Neural progenitor cell (in vitro differentiated cells): ENCODE results near the gene RRAGD. TPM values are rescaled to one million over a fixed set of nuclear protein-coding genes. Genes with fewer than 3 reads are reported as not detected.

Source experiments
- DNase-seq: peaks from one replicate; pipeline ENCODE4 v3.0.0-alpha.2; 2016; ENCODE audit warnings: low spot score
- H2AFZ ChIP-seq: fragments of 200-600 bp; sonication (generic); replicated peaks from 2 replicates; pipeline ENCODE4 v1.6.1; 2016; ENCODE audit warnings: antibody characterized with exemption
- H3F3A ChIP-seq: fragments of 200-600 bp; sonication (generic); 2 replicates; pipeline ENCODE4 v1.6.1; 2016; ENCODE audit warnings: antibody characterized with exemption, low read depth
- H3K27ac ChIP-seq: fragments of 200-600 bp; sonication (generic); 2 replicates; pipeline ENCODE4 v1.5.1; 2016; ENCODE audit warnings: mild to moderate bottlenecking
- H3K27me3 ChIP-seq: fragments of 200-600 bp; sonication (generic); 2 replicates; pipeline ENCODE4 v1.6.1; 2016; ENCODE audit warnings: mild to moderate bottlenecking, moderate library complexity
- H3K36me3 ChIP-seq: fragments of 200-600 bp; sonication (generic); 2 replicates; pipeline ENCODE4 v1.5.1; 2016
- H3K4me1 ChIP-seq: fragments of 200-600 bp; sonication (generic); 2 replicates; pipeline ENCODE4 v1.6.1; 2016; ENCODE audit warnings: mixed run types
- H3K4me2 ChIP-seq: fragments of 200-600 bp; sonication (generic); 2 replicates; pipeline ENCODE4 v1.6.1; 2016
- H3K4me3 ChIP-seq: fragments of 200-600 bp; sonication (generic); 2 replicates; pipeline ENCODE4 v1.5.1; 2016
- H3K79me2 ChIP-seq: fragments of 200-600 bp; sonication (generic); 2 replicates; pipeline ENCODE4 v1.6.1; 2016; ENCODE audit warnings: low read depth
- H3K9ac ChIP-seq: fragments of 200-600 bp; sonication (generic); 2 replicates; pipeline ENCODE4 v1.6.1; 2016
- H3K9me3 ChIP-seq: fragments of 200-600 bp; sonication (generic); 2 replicates; pipeline ENCODE4 v1.5.1; 2016; ENCODE audit warnings: low read depth
- H4K20me1 ChIP-seq: fragments of 200-600 bp; sonication (generic); 2 replicates; pipeline ENCODE4 v1.6.1; 2016; ENCODE audit warnings: low read depth
- H3K27ac Mint-ChIP-seq: 3 replicates; pipeline ENCODE4 v1.8.0; 2021; ENCODE audit warnings: mixed read lengths
- H3K27me3 Mint-ChIP-seq: 2 replicates; pipeline ENCODE4 v1.8.0; 2022; ENCODE audit warnings: low read depth, mild to moderate bottlenecking, inconsistent platforms, moderate library complexity, mixed read lengths; ENCODE audit not compliant: insufficient read depth
- H3K36me3 Mint-ChIP-seq: 3 replicates; pipeline ENCODE4 v1.8.0; 2021; ENCODE audit warnings: mixed read lengths
- H3K4me1 Mint-ChIP-seq: 3 replicates; pipeline ENCODE4 v1.8.0; 2021; ENCODE audit warnings: mixed read lengths
- H3K4me3 Mint-ChIP-seq: 3 replicates; pipeline ENCODE4 v1.8.0; 2021; ENCODE audit warnings: mild to moderate bottlenecking, moderate library complexity, mixed read lengths
- H3K9me3 Mint-ChIP-seq: 3 replicates; pipeline ENCODE4 v1.8.0; 2020; ENCODE audit warnings: mixed read lengths
- CTCF ChIP-seq: fragments of 200-600 bp; sonication (generic); IDR thresholded peaks from 2 replicates; pipeline ENCODE4 v1.5.1; 2017; ENCODE audit warnings: antibody characterized with exemption, mild to moderate bottlenecking
- EZH2 ChIP-seq: fragments of 200-600 bp; sonication (generic); IDR thresholded peaks from 2 replicates; pipeline ENCODE4 v1.6.1; 2017; ENCODE audit warnings: antibody characterized with exemption, mild to moderate bottlenecking, moderate library complexity
- EZH2phosphoT487 ChIP-seq: fragments of 200-600 bp; sonication (generic); IDR thresholded peaks from 2 replicates; pipeline ENCODE4 v1.6.1; 2017; ENCODE audit warnings: antibody characterized with exemption
- total RNA-seq: library from RNA; depleted of rRNA; stranded (reverse); fragments of >200 nt; gene quantifications from 2 replicates; pipeline ENCODE4 v1.2.3, GENCODE V29; 2015; ENCODE audit warnings: low replicate concordance

The RRAGD gene
- total RNA-seq, 1 donor from 2014 or later = 20.7 TPM

- Histone ChIP-seq H3K9me3 (peaks cover 7% of the 10 kb centered on the region), H3F3A (peaks cover 7% of the 10 kb centered on the region), H2AFZ (no peak overlapping the region), H3K27ac (no peak overlapping the region), H3K27me3 (no peaks in the 10 kb centered on the region), H3K9ac (no peak overlapping the region), H3K4me3 (no peak overlapping the region), H3K4me1 (peaks cover 9% of the 10 kb centered on the region), H3K36me3 (peaks cover 1% of the 10 kb centered on the region), H3K79me2 (no peaks in the 10 kb centered on the region), H4K20me1 (no peaks in the 10 kb centered on the region), H3K4me2 (no peak overlapping the region)
- TF ChIP-seq EZH2phosphoT487 = no peak
- no peak for TF ChIP-seq EZH2
- no peak for TF ChIP-seq CTCF
- Mint-ChIP-seq H3K4me1 (peaks cover 2% of the 10 kb centered on the region), H3K27me3 (peaks cover 2% of the 10 kb centered on the region), H3K9me3 (peaks cover 21% of the 10 kb centered on the region), H3K4me3 (no peak overlapping the region), H3K36me3 (peaks cover 45% of the 10 kb centered on the region), H3K27ac (no peak overlapping the region)
- DNase-seq = no peak
Observed at GRCh38 chr6:89324304-89324703, 87.8 kb downstream of the RRAGD start.

GRCh38 chr6:89323511-89323971, 88.5 kb downstream of the RRAGD start:
- H3K9ac ChIP-seq = no peak overlapping the region
- Mint-ChIP-seq H3K4me3 (no peak overlapping the region), H3K36me3 (peaks cover 41% of the 10 kb centered on the region), H3K27me3 (peaks cover 2% of the 10 kb centered on the region), H3K27ac (no peak overlapping the region), H3K9me3 (peaks cover 23% of the 10 kb centered on the region), H3K4me1 (peaks cover 2% of the 10 kb centered on the region)
- no peak overlapping the region for H3K4me2 ChIP-seq
- peaks cover 7% of the 10 kb centered on the region for H3F3A ChIP-seq
- H3K9me3 ChIP-seq = peaks cover 7% of the 10 kb centered on the region
- no peak for DNase-seq
- H3K4me3 ChIP-seq = no peak overlapping the region
- H3K27me3 ChIP-seq = no peaks in the 10 kb centered on the region
- no peak overlapping the region for H2AFZ ChIP-seq
- no peaks in the 10 kb centered on the region for H4K20me1 ChIP-seq
- H3K4me1 ChIP-seq = peaks cover 9% of the 10 kb centered on the region
- H3K36me3 ChIP-seq = no peaks in the 10 kb centered on the region
- H3K27ac ChIP-seq = no peak overlapping the region
- TF ChIP-seq EZH2phosphoT487 = no peak
- no peak for TF ChIP-seq CTCF
- TF ChIP-seq EZH2 = no peak
- H3K79me2 ChIP-seq = no peaks in the 10 kb centered on the region

GRCh38 chr6:89321131-89321970, 90.7 kb downstream of the RRAGD start:
- Histone ChIP-seq H3F3A (peaks cover 7% of the 10 kb centered on the region), H2AFZ (no peak overlapping the region)
- H3K36me3 Mint-ChIP-seq = peaks cover 37% of the 10 kb centered on the region

More at GRCh38 chr6:89321131-89321970, 90.7 kb downstream of the RRAGD start:
- Histone ChIP-seq H3K36me3 (no peaks in the 10 kb centered on the region), H4K20me1 (no peaks in the 10 kb centered on the region), H3K4me3 (no peak overlapping the region), H3K79me2 (no peaks in the 10 kb centered on the region), H3K27me3 (no peaks in the 10 kb centered on the region), H3K4me1 (peaks cover 8% of the 10 kb centered on the region), H3K4me2 (no peak overlapping the region), H3K27ac (no peak overlapping the region), H3K9ac (no peak overlapping the region), H3K9me3 (peaks cover 7% of the 10 kb centered on the region)
- peaks cover 31% of the 10 kb centered on the region for H3K9me3 Mint-ChIP-seq
- no peak overlapping the region for H3K27ac Mint-ChIP-seq
- peaks cover 2% of the 10 kb centered on the region for H3K4me1 Mint-ChIP-seq
- no peak overlapping the region for H3K4me3 Mint-ChIP-seq
- DNase-seq = no peak
- peaks cover 2% of the 10 kb centered on the region for H3K27me3 Mint-ChIP-seq
- TF ChIP-seq EZH2phosphoT487 = no peak
- TF ChIP-seq EZH2 = no peak
